ENCODE data around the gene NUDT3.
"Not testable (repeated sequence)": the region's sequence is repeated elsewhere in the genome, so short reads cannot be mapped to it uniquely, and the experiment has no call there.

The NUDT3 gene

GRCh38 chr6:34324738-34325444 is 67.6 kb downstream of the NUDT3 start:
- no peak overlapping the region for H3K4me3 ChIP-seq
- peak overlapping the region in 1 of 2 donors; percentile 7 for H3K27ac ChIP-seq
- peak; percentile 47 to 68 for DNase-seq
- no peaks in the 10 kb centered on the region for H3K27me3 ChIP-seq
- intact Hi-C loops (cut with DNase I; ENCODE audit: low total_unique reads), result loop anchor here (10.0 kb wide), 1 partner anchor 50 kb away; no protein-coding TSS in a partner anchor
- no peaks in the 10 kb centered on the region for H3K36me3 ChIP-seq
- H3K4me1 ChIP-seq, result peaks cover 0 to 8% (median 3%) of the 10 kb centered on the region in 4 donors
- H3K9me3 ChIP-seq, result no peaks in the 10 kb centered on the region
- TF ChIP-seq CTCF (IDR thresholded peaks at IDR 0.05), result no peak

GRCh38 chr6:34324221-34324620 is 68.2 kb downstream of the NUDT3 start:
- not testable (repeated sequence) for DNase-seq, H3K4me3 ChIP-seq, H3K27ac ChIP-seq, H3K36me3 ChIP-seq, H3K27me3 ChIP-seq, H3K9me3 ChIP-seq
- intact Hi-C loops (cut with DNase I; ENCODE audit: low total_unique reads), result loop anchor here (10.0 kb wide), 1 partner anchor 51 kb away; no protein-coding TSS in a partner anchor
- H3K4me1 ChIP-seq, result peaks cover 0 to 12% (median 4%) of the 10 kb centered on the region in 4 donors

GRCh38 chr6:34323300-34323699 is 69.2 kb downstream of the NUDT3 start:
- H3K27me3 ChIP-seq, result no peaks in the 10 kb centered on the region
- H3K27ac ChIP-seq, result no peak overlapping the region
- no peak for TF ChIP-seq CTCF (IDR thresholded peaks at IDR 0.05)
- H3K36me3 ChIP-seq, result no peaks in the 10 kb centered on the region
- peaks cover 0 to 20% (median 12%) of the 10 kb centered on the region in 4 donors for H3K4me1 ChIP-seq
- no peak for DNase-seq
- intact Hi-C loops (cut with DNase I; ENCODE audit: low total_unique reads), result loop anchor here (10.0 kb wide), 1 partner anchor 52 kb away; no protein-coding TSS in a partner anchor
- no peak overlapping the region for H3K4me3 ChIP-seq
- H3K9me3 ChIP-seq, result no peaks in the 10 kb centered on the region

GRCh38 chr6:34322732-34323131 is 69.7 kb downstream of the NUDT3 start:
- Histone ChIP-seq H3K27ac (no peak overlapping the region), H3K4me1 (peaks cover 0 to 26% (median 17%) of the 10 kb centered on the region in 4 donors), H3K36me3 (no peaks in the 10 kb centered on the region), H3K9me3 (no peaks in the 10 kb centered on the region), H3K27me3 (no peaks in the 10 kb centered on the region), H3K4me3 (no peak overlapping the region)
- TF ChIP-seq CTCF (IDR thresholded peaks at IDR 0.05), result no peak
- no peak for DNase-seq
- intact Hi-C loops (cut with DNase I; ENCODE audit: low total_unique reads), result loop anchor here (10.0 kb wide), 1 partner anchor 52 kb away; no protein-coding TSS in a partner anchor

- Histone ChIP-seq H3K4me1 (peaks cover 0 to 33% (median 23%) of the 10 kb centered on the region in 4 donors), H3K27me3 (no peaks in the 10 kb centered on the region), H3K36me3 (no peaks in the 10 kb centered on the region), H3K9me3 (no peaks in the 10 kb centered on the region), H3K27ac (no peak overlapping the region), H3K4me3 (no peak overlapping the region)
- no peak for TF ChIP-seq CTCF (IDR thresholded peaks at IDR 0.05)
- DNase-seq, result no peak
- intact Hi-C loops (cut with DNase I; ENCODE audit: low total_unique reads), result loop anchor here (10.0 kb wide), 1 partner anchor 53 kb away; no protein-coding TSS in a partner anchor
Measured at GRCh38 chr6:34321821-34322220, 70.6 kb downstream of the NUDT3 start.

- Histone ChIP-seq H3K4me1 (peaks cover 0 to 35% (median 21%) of the 10 kb centered on the region in 4 donors), H3K4me3 (no peak overlapping the region), H3K27ac (no peak overlapping the region), H3K36me3 (no peaks in the 10 kb centered on the region), H3K27me3 (no peaks in the 10 kb centered on the region), H3K9me3 (no peaks in the 10 kb centered on the region)
- no peak for DNase-seq
- no peak for TF ChIP-seq CTCF (IDR thresholded peaks at IDR 0.05)
- intact Hi-C loops (cut with DNase I; ENCODE audit: low total_unique reads), result no loop called here
Measured at GRCh38 chr6:34319471-34319885, 73.0 kb downstream of the NUDT3 start.
